22Rv1 (cell line): ENCODE data around the gene NBEAL1.

Experiments
- H3K27ac ChIP-seq: fragments of 450-650 bp; 2 replicates; pipeline ENCODE4 v1.5.1; 2017
- CTCF ChIP-seq: fragments of 450-650 bp; IDR thresholded peaks from 2 replicates; pipeline ENCODE4 v1.5.1; 2017; ENCODE audit warnings: mild to moderate bottlenecking
- ZFX ChIP-seq: fragments of 450-650 bp; IDR thresholded peaks from 2 replicates; pipeline ENCODE4 v1.6.1; 2017; ENCODE audit warnings: antibody characterized with exemption, borderline replicate concordance

Gene NBEAL1

GRCh38 chr2:203002054-203002821 lies 12.4 kb upstream of the NBEAL1 start:
- TF ChIP-seq CTCF (no peak), ZFX (no peak)
- no peak overlapping the region for H3K27ac ChIP-seq

- TF ChIP-seq ZFX (no peak), CTCF (no peak)
Measured at GRCh38 chr2:203003716-203004115, 11.0 kb upstream of the NBEAL1 start.

DNA sequence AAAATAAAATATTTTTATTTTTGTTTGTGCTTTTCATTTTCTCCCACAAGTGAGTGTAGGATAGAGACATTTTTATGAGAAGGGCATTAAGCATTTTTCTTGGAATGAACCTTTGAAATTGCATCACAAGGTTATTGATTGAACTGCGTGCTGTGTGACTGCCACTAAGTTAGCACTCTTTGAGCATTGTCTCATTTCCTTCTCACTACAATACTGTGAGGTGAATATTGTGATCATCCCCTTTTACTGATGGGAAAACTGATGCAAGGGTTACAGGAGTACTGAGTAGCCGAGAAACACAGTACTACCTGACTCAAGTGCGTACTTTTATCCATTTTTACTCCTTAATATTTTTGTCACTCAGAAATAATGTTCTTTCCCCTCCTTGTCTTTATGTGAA lies 2.0 kb downstream of the NBEAL1 start:
- H3K27ac ChIP-seq, result no peak overlapping the region
- TF ChIP-seq ZFX, result no peak
- TF ChIP-seq CTCF, result no peak

More at GRCh38 chr2:203003716-203004115, 11.0 kb upstream of the NBEAL1 start:
- no peak overlapping the region for H3K27ac ChIP-seq

DNA sequence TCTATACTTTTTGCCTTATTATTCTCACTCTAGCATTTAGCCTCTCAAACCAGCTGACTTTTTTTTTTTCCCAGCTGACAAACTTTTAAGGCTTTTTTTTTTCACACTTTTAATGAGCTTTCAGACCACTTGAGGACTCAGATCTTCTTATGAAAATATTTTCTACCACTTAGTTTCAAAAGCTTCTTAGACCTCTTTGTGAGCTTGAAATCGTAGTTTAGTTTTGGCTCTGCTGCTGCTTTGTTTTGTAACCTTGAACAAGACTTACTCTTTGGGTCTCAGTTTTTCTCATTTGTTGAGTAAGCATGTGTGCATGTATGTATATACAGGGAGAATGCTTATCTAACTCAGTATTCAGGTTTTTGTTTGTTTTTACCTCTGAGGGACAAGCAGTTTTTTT lies 3.5 kb downstream of the NBEAL1 start:
- TF ChIP-seq ZFX (no peak), CTCF (no peak)
- H3K27ac ChIP-seq, result no peak overlapping the region

DNA sequence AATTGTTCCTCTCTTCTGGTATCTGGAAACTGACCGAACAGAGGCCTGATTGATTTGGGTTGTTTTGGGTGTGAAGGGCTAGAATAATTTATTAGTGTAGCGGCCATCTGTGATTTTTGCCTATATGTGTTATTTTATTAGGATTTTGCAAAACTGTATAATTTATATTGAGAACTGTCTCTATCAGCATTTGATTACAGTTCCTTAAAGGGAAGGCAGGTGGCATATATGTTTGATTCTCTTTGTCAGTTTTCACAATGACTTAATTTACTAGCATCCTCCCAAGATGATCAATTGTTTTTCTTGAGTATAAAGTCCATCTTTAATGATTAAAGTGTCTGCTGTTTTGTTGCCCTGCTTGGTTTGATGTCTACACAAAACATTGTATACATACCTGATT lies 4.5 kb downstream of the NBEAL1 start:
- no peak overlapping the region for H3K27ac ChIP-seq
- no peak for TF ChIP-seq CTCF

DNA sequence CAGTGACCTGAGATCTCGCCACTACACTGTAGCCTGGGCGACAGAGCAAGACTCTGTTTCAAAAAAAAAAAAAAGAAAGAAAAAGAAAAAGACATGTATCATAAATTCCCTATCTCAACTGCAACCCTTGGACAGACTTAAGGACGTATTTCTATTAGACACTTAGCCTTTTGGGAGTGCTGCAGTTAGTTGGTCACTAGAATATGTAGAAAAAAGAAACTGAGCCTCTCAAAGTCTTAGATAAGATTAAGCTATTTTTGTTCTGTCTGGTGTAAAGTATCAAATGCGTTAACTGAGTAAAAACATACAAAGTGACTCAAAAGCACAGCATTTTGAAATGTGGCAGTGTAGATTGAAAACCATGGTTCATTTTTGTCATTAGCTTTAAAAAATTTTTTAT lies 7.3 kb downstream of the NBEAL1 start:
- no peak overlapping the region for H3K27ac ChIP-seq
- TF ChIP-seq ZFX (no peak), CTCF (no peak)

DNA sequence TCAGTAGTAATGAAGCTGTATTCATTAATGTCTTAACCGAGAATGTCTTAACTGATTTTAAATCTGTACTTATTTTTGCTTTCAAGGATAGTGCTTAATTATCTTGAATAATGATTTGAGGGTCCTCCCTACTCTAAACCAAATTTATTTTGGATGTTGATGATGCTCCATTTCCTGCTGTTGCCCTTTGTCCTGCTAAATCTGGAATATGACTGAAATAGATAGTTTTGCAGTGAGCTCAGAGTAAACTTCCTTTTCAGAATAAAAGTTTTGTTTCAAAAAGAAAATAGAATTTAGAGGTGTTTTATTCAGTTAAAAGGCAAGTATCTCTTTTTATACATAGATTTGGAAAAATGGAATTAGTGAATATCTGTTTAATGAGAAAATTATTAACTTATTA lies 8.1 kb downstream of the NBEAL1 start:
- no peak overlapping the region for H3K27ac ChIP-seq
- no peak for TF ChIP-seq ZFX

DNA sequence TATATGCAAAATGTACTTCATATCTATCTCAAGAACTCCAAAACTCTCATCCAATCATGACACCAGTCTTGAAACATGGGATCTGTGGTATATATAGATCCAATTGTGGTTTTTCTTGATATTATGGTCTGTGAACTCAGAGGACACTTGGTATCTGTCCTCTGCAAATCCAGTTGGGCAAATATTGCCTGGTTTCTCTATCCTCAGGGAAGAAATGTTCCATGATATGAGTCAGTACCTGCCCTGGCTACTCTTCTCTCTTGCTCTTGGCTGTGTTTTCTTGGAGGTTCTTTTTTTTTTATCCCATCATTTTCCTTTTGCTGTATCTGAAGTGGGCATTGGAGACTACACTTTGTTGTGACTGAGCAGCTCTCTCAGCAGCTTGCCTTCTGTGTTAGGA lies 10.9 kb downstream of the NBEAL1 start:
- no peak overlapping the region for H3K27ac ChIP-seq
- TF ChIP-seq CTCF, result no peak
- no peak for TF ChIP-seq ZFX
